Endothelial cell of umbilical vein (primary cell): ENCODE data around the gene VASN. TPM values are rescaled to one million over a fixed set of nuclear protein-coding genes. Genes with fewer than 3 reads are reported as not detected.

ENCODE experiments used
- BruUV-seq: library from RNA; stranded (reverse); fragments of 400-500 nt; replicated peaks from 2 replicates; lab custom pipeline; 2021; lab: Mats Ljungman, UMichigan
- CTCF ChIA-PET: fragments of 300-600, 350-600 bp; sonication (Branson Sonifier 250); formaldehyde crosslinking; loops from one replicate; lab custom pipeline; 2021; ENCODE audit warnings: antibody characterized with exemption, inconsistent platforms; lab: Charles Lee
- POLR2A ChIA-PET: fragments of 300-600, 350-600 bp; sonication (Branson Sonifier 250); formaldehyde crosslinking; loops from one replicate; lab custom pipeline; 2021; ENCODE audit warnings: antibody characterized with exemption, inconsistent platforms; lab: Charles Lee
- DNase-seq: peaks from one replicate; pipeline ENCODE4 v3.0.0-alpha.2; 2011; ENCODE audit warnings: low read depth, low spot score
- FAIRE-seq: peaks from 2 replicates; lab custom pipeline; 2011; peaks lifted over from hg19 to GRCh38; lab: Jason Lieb, UNC
- H2AFZ ChIP-seq: 2 replicates; pipeline ENCODE4 v1.6.0; 2012; ENCODE audit warnings: low read depth, low read length, control low read depth, inconsistent platforms
- H3K27ac ChIP-seq: 2 replicates; pipeline ENCODE4 v1.5.1; 2011; ENCODE audit warnings: low read depth, mild to moderate bottlenecking, control low read depth, low read length, moderate library complexity; ENCODE audit not compliant: insufficient read depth
- H3K27me3 ChIP-seq, 2 experiments: 2 replicates each; pipeline versions ENCODE4 v1.6.0 to v1.6.1; 2011; ENCODE audit warnings: low read length in 2 of 2, mixed read lengths in 1 of 2; ENCODE audit not compliant: control insufficient read depth in 2 of 2, insufficient read depth in 2 of 2
- H3K36me3 ChIP-seq, 2 experiments: 2 replicates in 1 of 2; 3 replicates in 1 of 2; pipeline ENCODE4 v1.5.1; 2011; ENCODE audit warnings: low read length in 2 of 2, mild to moderate bottlenecking in 1 of 2, moderate library complexity in 1 of 2; ENCODE audit not compliant: control insufficient read depth in 2 of 2, insufficient read depth in 2 of 2; ENCODE audit errors: extremely low read depth in 1 of 2
- H3K4me1 ChIP-seq: 3 replicates; pipeline ENCODE4 v1.5.1; 2011; ENCODE audit warnings: mild to moderate bottlenecking, low read length; ENCODE audit not compliant: control insufficient read depth, insufficient read depth; ENCODE audit errors: extremely low read depth
- H3K4me2 ChIP-seq: 2 replicates; pipeline ENCODE4 v1.6.1; 2011; ENCODE audit warnings: low read length, control low read depth, mixed read lengths; ENCODE audit not compliant: insufficient read depth
- H3K4me3 ChIP-seq, 3 experiments: fragments of 200-600 bp in 1 of 3; sonication (generic), shearing (Covaris generic) in 1 of 3; replicated peaks in 1 of 3; 2 replicates each; pipeline ENCODE4 v1.5.1; 2011 to 2016; ENCODE audit warnings: control low read depth in 3 of 3, low read length in 3 of 3, mild to moderate bottlenecking in 2 of 3, inconsistent platforms in 1 of 3, low read depth in 1 of 3, moderate library complexity in 1 of 3; ENCODE audit not compliant: insufficient read depth in 1 of 3
- H3K79me2 ChIP-seq: 2 replicates; pipeline ENCODE4 v1.6.0; 2012; ENCODE audit warnings: low read length, inconsistent platforms; ENCODE audit not compliant: control insufficient read depth, insufficient read depth
- H3K9ac ChIP-seq: replicated peaks from 2 replicates; pipeline ENCODE3; 2011; ENCODE audit warnings: low read length, control low read depth; ENCODE audit not compliant: insufficient read depth; ENCODE audit errors: extremely low read depth
- H3K9me1 ChIP-seq: replicated peaks from 3 replicates; pipeline ENCODE4 v1.6.0; 2011; ENCODE audit warnings: mild to moderate bottlenecking, low read length; ENCODE audit not compliant: control insufficient read depth, insufficient read depth; ENCODE audit errors: extremely low read depth
- H3K9me3 ChIP-seq: replicated peaks from 2 replicates; pipeline ENCODE4 v1.5.1; 2012; ENCODE audit warnings: low read length, inconsistent platforms; ENCODE audit not compliant: control insufficient read depth, insufficient read depth
- H4K20me1 ChIP-seq: replicated peaks from 2 replicates; pipeline ENCODE3; 2011; ENCODE audit warnings: mild to moderate bottlenecking, low read length; ENCODE audit not compliant: control insufficient read depth, insufficient read depth; ENCODE audit errors: extremely low read depth
- EZH2 ChIP-seq: IDR thresholded peaks from 2 replicates; pipeline ENCODE4 v1.6.1; 2012; ENCODE audit warnings: borderline replicate concordance, low read depth, mild to moderate bottlenecking, moderate library complexity, low read length, inconsistent platforms; ENCODE audit not compliant: severe bottlenecking
- FOS ChIP-seq: IDR thresholded peaks from 2 replicates; pipeline ENCODE4 v1.6.1; 2011; ENCODE audit warnings: mild to moderate bottlenecking, low read length, moderate library complexity, borderline replicate concordance; ENCODE audit not compliant: insufficient read depth
- GATA2 ChIP-seq: IDR thresholded peaks from 2 replicates; pipeline ENCODE4 v1.7.0; 2011; ENCODE audit warnings: low read depth, mild to moderate bottlenecking, moderate library complexity, mixed read lengths, low read length; ENCODE audit not compliant: insufficient read length, insufficient read depth
- JUN ChIP-seq: IDR thresholded peaks from 2 replicates; pipeline ENCODE4 v1.6.1; 2011; ENCODE audit warnings: borderline replicate concordance, low read depth; ENCODE audit not compliant: insufficient read length, insufficient read depth
- MYC ChIP-seq: IDR thresholded peaks from one replicate; pipeline ENCODE4 v1.6.1; 2011; ENCODE audit warnings: mild to moderate bottlenecking, low read depth, low read length
- POLR2A ChIP-seq: IDR thresholded peaks from 2 replicates; pipeline ENCODE4 v1.6.1; 2012; ENCODE audit warnings: low read depth, mild to moderate bottlenecking, control low read depth, low read length
- POLR2AphosphoS5 ChIP-seq: IDR thresholded peaks from 2 replicates; pipeline ENCODE4 v1.6.1; 2012; ENCODE audit warnings: low read depth, mild to moderate bottlenecking, control low read depth, low read length, moderate library complexity; ENCODE audit not compliant: insufficient read depth
- dilution Hi-C: fragments of 300-500 bp; cut with MboI; formaldehyde crosslinking; loops from one replicate; pipeline ENCODE4 v1.15.0; 2019; ENCODE audit warnings: low sequenced_read_pairs; ENCODE audit not compliant: extremely low pct_ligation_motif_present
- intact Hi-C: fragments of 100-400 bp; cut with micrococcal nuclease; formaldehyde crosslinking; loops from one replicate; pipeline ENCODE4 v1.10.0; 2022
- polyA plus RNA-seq, 4 experiments: library from polyadenylated mRNA; depleted of rRNA in 3 of 4; stranded (reverse) in 3 of 4; unstranded in 1 of 4; fragments of >200 nt; gene quantifications; 2 replicates each; pipeline versions ENCODE4 v1.2.1 to v1.2.3, GENCODE V29; 2011 to 2012; ENCODE audit warnings: missing spikeins in 1 of 4
- total RNA-seq: library from RNA; stranded (reverse); gene quantifications from 2 replicates; pipeline ENCODE4 v1.2.3, GENCODE V29; 2021
- TF ChIP-seq, protein P1 (sequence below): IDR thresholded peaks from 2 replicates; pipeline ENCODE4 v1.6.1; 2011; ENCODE audit not compliant: insufficient read depth, insufficient read length
- TF ChIP-seq, protein P2 (sequence below), 2 donors: IDR thresholded peaks; 1 replicate in 1 of 2; 2 replicates in 1 of 2; pipeline ENCODE4 v1.5.1; 2011; ENCODE audit warnings: low read length in 2 of 2, mild to moderate bottlenecking in 2 of 2, moderate library complexity in 2 of 2, control low read depth in 1 of 2, inconsistent platforms in 1 of 2, low read depth in 1 of 2; ENCODE audit not compliant: insufficient read depth in 1 of 2; ENCODE audit errors: extremely low read depth in 1 of 2

VASN gene
- total and polyA plus RNA-seq, 2 donors (not counting 3 experiments of a cell fraction or from before 2014, with no cell fraction given), result 0.41 to 0.42 TPM

DNA sequence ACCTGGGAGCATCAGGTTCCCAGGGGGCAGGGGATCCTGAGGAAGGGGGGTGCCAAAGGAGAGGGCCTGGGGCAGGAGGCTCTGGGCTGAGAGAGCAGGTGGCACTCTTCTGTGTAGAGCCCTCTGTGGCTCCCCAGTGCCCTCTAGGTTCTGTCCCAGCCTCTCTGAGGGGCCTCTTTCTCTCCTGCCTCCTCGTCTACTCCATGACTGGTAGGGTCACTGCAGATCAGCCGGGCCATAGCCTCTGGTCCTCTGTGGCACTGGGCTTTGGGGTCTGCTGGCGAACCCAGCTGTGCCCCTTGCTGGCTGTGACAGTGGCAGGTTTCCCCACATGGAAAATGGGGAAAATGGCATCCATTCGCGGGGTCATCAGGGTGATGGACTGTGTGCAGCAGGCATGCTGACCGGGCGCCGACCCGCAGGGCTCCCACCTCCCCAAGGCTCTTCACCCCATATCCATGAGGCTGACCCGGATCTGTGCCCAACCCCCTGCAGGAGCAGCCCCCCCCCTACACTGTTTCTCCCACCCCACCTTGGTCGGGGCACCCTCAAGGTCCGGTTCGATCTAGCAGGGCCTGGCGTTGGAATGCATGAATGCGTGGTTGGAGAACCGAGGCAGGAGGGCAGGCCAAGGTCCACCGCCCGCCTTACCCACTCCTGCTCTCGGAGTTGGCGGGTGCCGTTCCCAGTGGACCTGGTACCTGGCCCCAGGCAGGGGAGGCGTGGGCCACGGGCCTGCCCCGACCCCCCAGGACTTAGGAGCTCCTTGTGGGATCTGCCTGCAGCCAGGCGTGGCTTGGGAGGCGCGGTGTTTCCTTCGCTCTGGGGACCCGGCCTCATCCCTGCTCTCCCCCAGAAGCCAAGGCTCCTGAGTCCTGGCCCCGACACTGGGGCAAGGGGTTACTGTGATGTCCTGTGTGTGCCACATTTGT lies 49.3 kb upstream of the VASN start:
- Histone ChIP-seq H3K9ac (no peak overlapping the region), H3K9me3 (no peaks in the 10 kb centered on the region), H3K9me1 (no peaks in the 10 kb centered on the region), H3K36me3 (no peaks in the 10 kb centered on the region), H3K27me3 (no peaks in the 10 kb centered on the region), H3K4me2 (no peak overlapping the region), H3K4me3 (no peak overlapping the region), H4K20me1 (no peaks in the 10 kb centered on the region), H3K4me1 (peaks cover 26% of the 10 kb centered on the region), H2AFZ (no peak overlapping the region), H3K27ac (no peak overlapping the region), H3K79me2 (peaks cover 67% of the 10 kb centered on the region)
- FAIRE-seq, result no peak
- BruUV-seq, result no TSS peak
- ChIA-PET POLR2A (no interaction called here), CTCF (interaction anchor here (0.6 to 4.0 kb wide), 7 partner anchors 8 to 68 kb away, joined by 3 to 35 read pairs (median 3); no protein-coding TSS in a partner anchor)
- dilution Hi-C loops (no loop called here), intact Hi-C loops (no loop called here)
- TF ChIP-seq, protein P1, sequence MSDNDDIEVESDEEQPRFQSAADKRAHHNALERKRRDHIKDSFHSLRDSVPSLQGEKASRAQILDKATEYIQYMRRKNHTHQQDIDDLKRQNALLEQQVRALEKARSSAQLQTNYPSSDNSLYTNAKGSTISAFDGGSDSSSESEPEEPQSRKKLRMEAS, result no peak
- TF ChIP-seq JUN (no peak), GATA2 (no peak), MYC (no peak), FOS (no peak), POLR2AphosphoS5 (no peak), EZH2 (no peak), POLR2A (no peak)
- TF ChIP-seq, protein P2, sequence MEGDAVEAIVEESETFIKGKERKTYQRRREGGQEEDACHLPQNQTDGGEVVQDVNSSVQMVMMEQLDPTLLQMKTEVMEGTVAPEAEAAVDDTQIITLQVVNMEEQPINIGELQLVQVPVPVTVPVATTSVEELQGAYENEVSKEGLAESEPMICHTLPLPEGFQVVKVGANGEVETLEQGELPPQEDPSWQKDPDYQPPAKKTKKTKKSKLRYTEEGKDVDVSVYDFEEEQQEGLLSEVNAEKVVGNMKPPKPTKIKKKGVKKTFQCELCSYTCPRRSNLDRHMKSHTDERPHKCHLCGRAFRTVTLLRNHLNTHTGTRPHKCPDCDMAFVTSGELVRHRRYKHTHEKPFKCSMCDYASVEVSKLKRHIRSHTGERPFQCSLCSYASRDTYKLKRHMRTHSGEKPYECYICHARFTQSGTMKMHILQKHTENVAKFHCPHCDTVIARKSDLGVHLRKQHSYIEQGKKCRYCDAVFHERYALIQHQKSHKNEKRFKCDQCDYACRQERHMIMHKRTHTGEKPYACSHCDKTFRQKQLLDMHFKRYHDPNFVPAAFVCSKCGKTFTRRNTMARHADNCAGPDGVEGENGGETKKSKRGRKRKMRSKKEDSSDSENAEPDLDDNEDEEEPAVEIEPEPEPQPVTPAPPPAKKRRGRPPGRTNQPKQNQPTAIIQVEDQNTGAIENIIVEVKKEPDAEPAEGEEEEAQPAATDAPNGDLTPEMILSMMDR (IDR thresholded peaks at IDR 0.05; ENCODE audit: extremely low read depth in 1 of 2, insufficient read depth in 1 of 2, low read depth in 1 of 2, low read length in 2 of 2), result no peak
- DNase-seq, result no peak
